HFFc6 (cell line): ENCODE results near the gene COMMD4. TPM values are rescaled to one million over a fixed set of nuclear protein-coding genes. Genes with fewer than 3 reads are reported as not detected.
"Not testable (repeated sequence)": the region's sequence is repeated elsewhere in the genome, so short reads cannot be mapped to it uniquely, and the experiment has no call there.

Experiments used
- DNase-seq: peaks from one replicate; pipeline ENCODE4 v3.0.0-alpha.2; 2018
- H3K27ac Mint-ChIP-seq: 2 replicates; pipeline ENCODE4 v1.8.0; 2020; ENCODE audit warnings: mild to moderate bottlenecking, mixed read lengths
- H3K27me3 Mint-ChIP-seq: 2 replicates; pipeline ENCODE4 v1.8.0; 2021; ENCODE audit warnings: mild to moderate bottlenecking, moderate library complexity, mixed read lengths; ENCODE audit not compliant: insufficient read depth
- H3K36me3 Mint-ChIP-seq: 2 replicates; pipeline ENCODE4 v1.8.0; 2021; ENCODE audit warnings: low read depth, mixed read lengths
- H3K4me1 Mint-ChIP-seq: 2 replicates; pipeline ENCODE4 v1.8.0; 2020; ENCODE audit warnings: low read depth, mixed read lengths
- H3K4me3 Mint-ChIP-seq: 2 replicates; pipeline ENCODE4 v1.8.0; 2020; ENCODE audit warnings: mild to moderate bottlenecking, moderate library complexity, mixed read lengths
- H3K9me3 Mint-ChIP-seq: 2 replicates; pipeline ENCODE4 v1.8.0; 2020; ENCODE audit warnings: mild to moderate bottlenecking, mixed read lengths
- total RNA-seq, 6 experiments: library from RNA; stranded (reverse); fragmentation: NEBNext Ultra II Directional; extraction: Animal tissue kit (Norgen Biotek cat#: 25700); gene quantifications; 2 replicates in 1 of 6; 3 replicates in 5 of 6; pipeline ENCODE4 v1.2.3, GENCODE V29; 2021
- TF ChIP-seq, protein P1 (sequence below): fragments of 200-600 bp; sonication (generic); IDR thresholded peaks from 2 replicates; pipeline ENCODE4 v1.5.0; 2021; ENCODE audit warnings: antibody characterized with exemption, mild to moderate bottlenecking

The COMMD4 gene
- total RNA-seq, 6 experiments from 2014 or later: 90.1 to 133 (median 109) TPM

- peaks cover 13% of the 10 kb centered on the region for H3K4me1 Mint-ChIP-seq
- TF ChIP-seq, protein P1, sequence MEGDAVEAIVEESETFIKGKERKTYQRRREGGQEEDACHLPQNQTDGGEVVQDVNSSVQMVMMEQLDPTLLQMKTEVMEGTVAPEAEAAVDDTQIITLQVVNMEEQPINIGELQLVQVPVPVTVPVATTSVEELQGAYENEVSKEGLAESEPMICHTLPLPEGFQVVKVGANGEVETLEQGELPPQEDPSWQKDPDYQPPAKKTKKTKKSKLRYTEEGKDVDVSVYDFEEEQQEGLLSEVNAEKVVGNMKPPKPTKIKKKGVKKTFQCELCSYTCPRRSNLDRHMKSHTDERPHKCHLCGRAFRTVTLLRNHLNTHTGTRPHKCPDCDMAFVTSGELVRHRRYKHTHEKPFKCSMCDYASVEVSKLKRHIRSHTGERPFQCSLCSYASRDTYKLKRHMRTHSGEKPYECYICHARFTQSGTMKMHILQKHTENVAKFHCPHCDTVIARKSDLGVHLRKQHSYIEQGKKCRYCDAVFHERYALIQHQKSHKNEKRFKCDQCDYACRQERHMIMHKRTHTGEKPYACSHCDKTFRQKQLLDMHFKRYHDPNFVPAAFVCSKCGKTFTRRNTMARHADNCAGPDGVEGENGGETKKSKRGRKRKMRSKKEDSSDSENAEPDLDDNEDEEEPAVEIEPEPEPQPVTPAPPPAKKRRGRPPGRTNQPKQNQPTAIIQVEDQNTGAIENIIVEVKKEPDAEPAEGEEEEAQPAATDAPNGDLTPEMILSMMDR: no peak
Measured at GRCh38 chr15:75314552-75315290, 21.1 kb upstream of the COMMD4 start.

GRCh38 chr15:75319231-75319897 is 16.5 kb upstream of the COMMD4 start:
- H3K9me3 Mint-ChIP-seq, H3K27ac Mint-ChIP-seq, H3K4me3 Mint-ChIP-seq, H3K4me1 Mint-ChIP-seq, DNase-seq, H3K36me3 Mint-ChIP-seq: not testable (repeated sequence)
- H3K27me3 Mint-ChIP-seq: peaks cover 54% of the 10 kb centered on the region

More at GRCh38 chr15:75314552-75315290, 21.1 kb upstream of the COMMD4 start:
- Mint-ChIP-seq H3K27me3 (peaks cover 55% of the 10 kb centered on the region), H3K9me3 (peaks cover 5% of the 10 kb centered on the region), H3K4me3 (no peak overlapping the region), H3K27ac (no peak overlapping the region), H3K36me3 (no peaks in the 10 kb centered on the region; the same call in 1 of the 2 replicates)
- no peak for DNase-seq

DNA sequence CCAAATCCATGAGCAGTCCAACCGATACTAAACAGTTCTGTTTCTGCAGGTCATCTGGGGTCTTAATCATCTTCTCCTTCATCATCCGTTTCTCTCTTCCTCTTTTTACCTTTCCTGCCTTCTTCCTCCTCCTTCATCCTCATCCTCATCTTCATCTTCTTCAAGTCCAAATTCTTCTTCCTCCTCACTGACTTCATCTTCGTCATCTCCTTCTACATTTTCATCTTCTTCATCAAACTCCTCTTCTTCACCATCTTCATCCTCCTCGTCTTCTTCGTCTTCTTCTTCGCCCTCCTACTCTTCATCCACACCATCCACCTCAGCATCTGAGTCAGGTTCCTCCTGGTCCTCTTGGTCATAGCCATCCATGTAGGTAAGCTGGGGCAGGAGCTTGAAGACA is 14.2 kb upstream of the COMMD4 start:
- TF ChIP-seq, protein P1: no peak
- Mint-ChIP-seq H3K9me3 (no peaks in the 10 kb centered on the region), H3K27me3 (peaks cover 36% of the 10 kb centered on the region), H3K27ac (no peak overlapping the region), H3K4me1 (no peaks in the 10 kb centered on the region), H3K36me3 (no peaks in the 10 kb centered on the region), H3K4me3 (no peak overlapping the region)
- no peak for DNase-seq

GRCh38 chr15:75325922-75326321 is 9.9 kb upstream of the COMMD4 start:
- TF ChIP-seq, protein P1: no peak
- Mint-ChIP-seq H3K36me3 (no peaks in the 10 kb centered on the region), H3K27ac (no peak overlapping the region), H3K9me3 (no peaks in the 10 kb centered on the region), H3K4me1 (no peaks in the 10 kb centered on the region), H3K27me3 (peaks cover 18% of the 10 kb centered on the region), H3K4me3 (no peak overlapping the region)
- DNase-seq: no peak

DNA sequence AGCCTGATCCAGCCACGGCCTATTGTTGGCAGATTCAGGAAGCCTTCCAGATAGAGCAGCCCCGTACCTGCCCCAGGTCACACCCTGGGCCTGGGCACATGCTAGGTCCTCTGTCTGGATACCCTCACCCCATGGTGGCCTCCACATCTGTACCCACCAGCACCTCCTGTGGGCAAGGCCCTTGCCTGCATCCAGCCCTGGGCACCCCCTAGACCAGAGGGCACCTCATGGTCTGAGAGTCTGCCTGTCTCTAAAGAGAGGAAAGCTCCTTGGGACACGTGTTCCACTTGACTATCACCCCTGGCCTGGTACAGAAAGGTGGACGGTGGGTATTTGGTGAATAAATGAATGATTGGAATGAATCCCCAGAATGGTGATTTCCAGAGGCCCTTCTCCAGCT is 8.9 kb upstream of the COMMD4 start:
- no peak for DNase-seq
- H3K9me3 Mint-ChIP-seq: no peaks in the 10 kb centered on the region
- peaks cover 15% of the 10 kb centered on the region for H3K27me3 Mint-ChIP-seq
- no peaks in the 10 kb centered on the region for H3K36me3 Mint-ChIP-seq
- no peaks in the 10 kb centered on the region for H3K4me1 Mint-ChIP-seq
- no peak overlapping the region for H3K4me3 Mint-ChIP-seq
- TF ChIP-seq, protein P1: no peak; the same call in 1 of the 2 replicates
- H3K27ac Mint-ChIP-seq: no peak overlapping the region

DNA sequence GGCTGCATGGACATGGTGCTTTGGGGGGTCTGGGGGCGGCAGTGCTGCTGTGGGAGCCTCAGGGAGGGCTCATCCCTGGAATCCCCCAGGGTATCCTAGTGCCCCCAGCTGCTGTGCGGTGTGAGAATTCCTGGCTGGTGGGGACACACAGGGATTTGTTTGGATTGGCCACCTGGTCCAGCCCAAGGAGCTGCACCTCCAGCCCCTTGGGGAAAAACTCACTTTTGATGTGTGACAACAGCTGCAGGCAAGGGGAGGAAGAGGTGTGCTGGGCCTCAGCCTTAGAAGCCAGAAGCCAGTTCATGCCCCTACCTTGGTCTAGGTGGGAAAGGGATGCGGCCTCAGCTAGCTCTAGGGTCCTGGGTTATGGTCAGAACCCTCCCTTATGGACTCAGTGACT is 8.4 kb upstream of the COMMD4 start:
- Mint-ChIP-seq H3K4me1 (no peaks in the 10 kb centered on the region), H3K4me3 (no peak overlapping the region), H3K36me3 (no peaks in the 10 kb centered on the region), H3K27me3 (peaks cover 17% of the 10 kb centered on the region), H3K27ac (no peak overlapping the region), H3K9me3 (no peaks in the 10 kb centered on the region)
- DNase-seq: no peak
- TF ChIP-seq, protein P1: no peak
